ENCODE data around the gene STXBP5.

STXBP5 gene

GRCh38 chr6:147430811-147431210, 226.6 kb downstream of the STXBP5 start:
- no peak for DNase-seq

GRCh38 chr6:147434076-147434475, 229.9 kb downstream of the STXBP5 start:
- no peak for DNase-seq

DNA sequence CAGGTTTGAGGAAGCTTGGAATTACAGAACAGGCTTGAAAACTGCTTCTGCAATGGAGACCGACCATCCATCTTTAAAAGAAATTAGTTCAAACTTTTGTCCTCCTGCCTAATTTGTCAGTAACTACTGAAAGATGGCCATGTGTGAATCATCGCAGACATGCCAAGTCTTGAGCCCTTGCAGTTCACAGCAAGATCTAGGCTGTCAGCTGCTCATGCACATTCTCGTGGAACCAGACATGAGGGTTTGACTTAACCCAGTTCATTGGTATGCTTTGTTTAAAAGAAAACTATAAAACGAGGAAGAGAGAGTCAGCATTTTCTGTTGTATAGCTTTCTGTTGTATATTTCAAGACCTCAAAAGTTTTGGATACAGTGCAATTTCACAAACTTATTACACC, 230.3 kb downstream of the STXBP5 start:
- DNase-seq: no peak

DNA sequence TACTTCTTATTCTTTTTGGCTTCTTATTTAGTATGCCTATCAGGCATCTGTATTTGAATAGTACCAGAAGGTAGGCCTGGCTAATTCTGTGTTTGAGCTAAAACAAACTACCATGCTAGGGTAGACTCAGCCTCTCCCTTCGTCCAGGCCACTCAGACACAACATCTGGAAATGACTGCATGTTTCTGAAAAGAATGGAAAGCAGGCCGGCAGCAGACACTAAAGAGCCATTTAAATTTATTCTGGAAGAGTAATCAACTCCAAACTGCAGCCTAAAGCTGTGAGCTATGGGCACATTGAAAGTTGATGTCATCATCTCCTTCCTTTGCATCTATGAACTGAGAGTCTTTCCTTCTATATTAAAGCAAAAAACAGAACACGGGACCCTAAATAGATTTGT, 233.4 kb downstream of the STXBP5 start:
- no peak for DNase-seq

GRCh38 chr6:147438758-147439528, 234.7 kb downstream of the STXBP5 start:
- no peak for DNase-seq

Measured in amygdala (tissue), 56 donors.